Trophoblast cell (in vitro differentiated cells and primary cell): Measurements from ENCODE around the gene HECTD4.

Experiments
- DNase-seq, 2 donors: peaks; one replicate each; pipeline ENCODE4 v3.0.0-alpha.2; 2016
- H2AFZ ChIP-seq: 2 replicates; pipeline ENCODE4 v1.6.1; 2013; ENCODE audit warnings: low read length, moderate library complexity, mild to moderate bottlenecking; ENCODE audit not compliant: insufficient read depth, poor library complexity
- H2AK5ac ChIP-seq: 2 replicates; pipeline ENCODE4 v1.6.1; 2013; ENCODE audit warnings: mild to moderate bottlenecking, low read length
- H2BK120ac ChIP-seq: 2 replicates; pipeline ENCODE4 v1.6.1; 2013; ENCODE audit warnings: low read length, mild to moderate bottlenecking, moderate library complexity; ENCODE audit not compliant: insufficient read depth, poor library complexity
- H2BK12ac ChIP-seq: 2 replicates; pipeline ENCODE4 v1.6.1; 2013; ENCODE audit warnings: mild to moderate bottlenecking, low read length, moderate library complexity
- H2BK5ac ChIP-seq: 2 replicates; pipeline ENCODE4 v1.6.1; 2013; ENCODE audit warnings: low read length, low read depth, moderate library complexity, mild to moderate bottlenecking; ENCODE audit not compliant: poor library complexity
- H3K14ac ChIP-seq: 2 replicates; pipeline ENCODE4 v1.6.1; 2013; ENCODE audit warnings: mild to moderate bottlenecking, low read length
- H3K18ac ChIP-seq: 2 replicates; pipeline ENCODE4 v1.6.1; 2013; ENCODE audit warnings: mild to moderate bottlenecking, low read length
- H3K23ac ChIP-seq: 2 replicates; pipeline ENCODE4 v1.6.1; 2013; ENCODE audit warnings: low read length
- H3K27ac ChIP-seq: 2 replicates; pipeline ENCODE4 v1.5.1; 2013; ENCODE audit warnings: low read depth, mild to moderate bottlenecking, inconsistent platforms, low read length, moderate library complexity
- H3K27me3 ChIP-seq: 2 replicates; pipeline ENCODE4 v1.6.1; 2013; ENCODE audit warnings: inconsistent platforms, mild to moderate bottlenecking, low read length, moderate library complexity; ENCODE audit not compliant: insufficient read depth
- H3K36me3 ChIP-seq, 2 experiments: 1 replicate in 1 of 2; 2 replicates in 1 of 2; pipeline ENCODE4 v1.6.1; 2013; ENCODE audit warnings: low read length in 2 of 2, mild to moderate bottlenecking in 2 of 2, moderate library complexity in 1 of 2; ENCODE audit not compliant: insufficient read depth in 2 of 2, control insufficient read depth in 1 of 2
- H3K4ac ChIP-seq: 2 replicates; pipeline ENCODE4 v1.6.1; 2013; ENCODE audit warnings: low read depth, mild to moderate bottlenecking, low read length, moderate library complexity
- H3K4me1 ChIP-seq, 2 experiments: 1 replicate in 1 of 2; 2 replicates in 1 of 2; pipeline ENCODE4 v1.6.1; 2013; ENCODE audit warnings: low read length in 2 of 2, mild to moderate bottlenecking in 2 of 2, moderate library complexity in 1 of 2; ENCODE audit not compliant: insufficient read depth in 2 of 2, control insufficient read depth in 1 of 2
- H3K4me2 ChIP-seq: 2 replicates; pipeline ENCODE4 v1.6.1; 2013; ENCODE audit warnings: inconsistent platforms, mild to moderate bottlenecking, low read length, moderate library complexity
- H3K4me3 ChIP-seq: 2 replicates; pipeline ENCODE4 v1.5.1; 2013; ENCODE audit warnings: mild to moderate bottlenecking, low read depth, low read length, inconsistent platforms
- H3K79me1 ChIP-seq: one replicate; pipeline ENCODE4 v1.6.1; 2013; ENCODE audit warnings: low read length
- H3K79me2 ChIP-seq: 2 replicates; pipeline ENCODE4 v1.6.1; 2013; ENCODE audit warnings: low read length, mild to moderate bottlenecking; ENCODE audit not compliant: control insufficient read depth, insufficient read depth, poor library complexity
- H3K9ac ChIP-seq: 2 replicates; pipeline ENCODE4 v1.6.1; 2013; ENCODE audit warnings: mild to moderate bottlenecking, low read length
- H3K9me3 ChIP-seq: 2 replicates; pipeline ENCODE4 v1.6.1; 2013; ENCODE audit warnings: low read depth, mild to moderate bottlenecking, control low read depth, inconsistent platforms, low read length; ENCODE audit not compliant: insufficient read depth
- H4K12ac ChIP-seq: 2 replicates; pipeline ENCODE4 v1.6.1; 2013; ENCODE audit warnings: low read depth, mild to moderate bottlenecking, low read length, moderate library complexity
- H4K8ac ChIP-seq: 2 replicates; pipeline ENCODE4 v1.6.1; 2013; ENCODE audit warnings: low read depth, mild to moderate bottlenecking, low read length, moderate library complexity
- H4K91ac ChIP-seq: one replicate; pipeline ENCODE4 v1.6.1; 2013; ENCODE audit warnings: low read depth, mild to moderate bottlenecking, low read length, moderate library complexity
- WGBS: extraction: QIAGEN DNeasy Blood & Tissue Kit; methylation state at CpG from one replicate; pipeline ENCODE4 v1.1.7; 2013; ENCODE audit warnings: missing lambda C conversion rate; ENCODE audit not compliant: insufficient read length, insufficient coverage; ENCODE audit errors: extremely low coverage; 5-methylcytosine and 5-hydroxymethylcytosine counted together

Gene HECTD4

GRCh38 chr12:112275836-112276235 is 106.4 kb downstream of the HECTD4 start:
- Histone ChIP-seq H3K27ac (no peak overlapping the region), H3K4ac (no peak overlapping the region), H2AFZ (no peak overlapping the region), H2BK5ac (no peak overlapping the region), H4K91ac (no peak overlapping the region), H3K4me1 (no peaks in the 10 kb centered on the region), H3K9me3 (no peaks in the 10 kb centered on the region), H4K8ac (no peak overlapping the region), H2AK5ac (no peak overlapping the region), H3K9ac (no peak overlapping the region), H4K12ac (no peak overlapping the region), H3K23ac (no peak overlapping the region), H3K36me3 (peaks cover 0 to 6% of the 10 kb centered on the region in 2 experiments), H3K18ac (no peak overlapping the region), H3K79me2 (no peaks in the 10 kb centered on the region), H2BK12ac (no peak overlapping the region), H2BK120ac (no peak overlapping the region), H3K79me1 (no peaks in the 10 kb centered on the region), H3K4me2 (no peak overlapping the region), H3K4me3 (no peak overlapping the region), H3K27me3 (no peaks in the 10 kb centered on the region), H3K14ac (no peak overlapping the region)
- DNase-seq: no peak
- WGBS: no CpG with 5 or more reads among the region's 3 CpGs

- Histone ChIP-seq H3K4me1 (no peaks in the 10 kb centered on the region), H2AFZ (no peak overlapping the region), H3K36me3 (peaks cover 0 to 6% of the 10 kb centered on the region in 2 experiments), H2BK120ac (no peak overlapping the region), H4K8ac (no peak overlapping the region), H3K79me1 (no peaks in the 10 kb centered on the region), H2BK12ac (no peak overlapping the region), H2BK5ac (no peak overlapping the region), H3K4ac (no peak overlapping the region), H4K91ac (no peak overlapping the region), H3K4me3 (no peak overlapping the region), H3K27ac (no peak overlapping the region), H3K4me2 (no peak overlapping the region), H3K79me2 (no peaks in the 10 kb centered on the region), H3K14ac (no peak overlapping the region), H3K9me3 (no peaks in the 10 kb centered on the region), H3K9ac (no peak overlapping the region), H3K23ac (no peak overlapping the region), H3K27me3 (no peaks in the 10 kb centered on the region), H3K18ac (no peak overlapping the region), H2AK5ac (no peak overlapping the region), H4K12ac (no peak overlapping the region)
- no peak for DNase-seq
- no CpG with 5 or more reads among the region's 2 CpGs for WGBS
Observed at GRCh38 chr12:112275207-112275606, 107.0 kb downstream of the HECTD4 start.

- Histone ChIP-seq H2AFZ (no peak overlapping the region), H3K27me3 (no peaks in the 10 kb centered on the region), H3K79me2 (no peaks in the 10 kb centered on the region), H3K4me1 (no peaks in the 10 kb centered on the region), H3K18ac (no peak overlapping the region), H3K14ac (no peak overlapping the region), H2BK120ac (no peak overlapping the region), H3K23ac (no peak overlapping the region), H2BK12ac (no peak overlapping the region), H2AK5ac (no peak overlapping the region), H3K4me3 (no peak overlapping the region), H3K9ac (no peak overlapping the region), H3K9me3 (no peaks in the 10 kb centered on the region), H2BK5ac (no peak overlapping the region), H4K8ac (no peak overlapping the region), H3K4me2 (no peak overlapping the region), H3K27ac (no peak overlapping the region), H4K12ac (no peak overlapping the region), H3K79me1 (no peaks in the 10 kb centered on the region), H3K4ac (no peak overlapping the region), H4K91ac (no peak overlapping the region), H3K36me3 (peaks cover 4 to 15% of the 10 kb centered on the region in 2 experiments)
- WGBS: no CpG with 5 or more reads among the region's 1 CpG
- DNase-seq: no peak
Observed at GRCh38 chr12:112270673-112271072, 111.6 kb downstream of the HECTD4 start.

GRCh38 chr12:112266473-112266872 is 115.8 kb downstream of the HECTD4 start:
- no peak overlapping the region for H2BK120ac ChIP-seq
- no peak overlapping the region for H2BK12ac ChIP-seq
- no CpG with 5 or more reads among the region's 2 CpGs for WGBS
- no peak overlapping the region for H3K23ac ChIP-seq
- H4K91ac ChIP-seq: no peak overlapping the region
- H2AK5ac ChIP-seq: no peak overlapping the region
- no peaks in the 10 kb centered on the region for H3K9me3 ChIP-seq
- H3K9ac ChIP-seq: no peak overlapping the region
- no peak overlapping the region for H4K12ac ChIP-seq
- H4K8ac ChIP-seq: no peak overlapping the region
- H3K27ac ChIP-seq: no peak overlapping the region
- no peaks in the 10 kb centered on the region for H3K79me2 ChIP-seq
- no peak overlapping the region for H2BK5ac ChIP-seq
- DNase-seq: no peak
- H3K79me1 ChIP-seq: no peaks in the 10 kb centered on the region
- no peak overlapping the region for H3K4me3 ChIP-seq
- H3K18ac ChIP-seq: no peak overlapping the region
- peaks cover 4 to 9% of the 10 kb centered on the region in 2 experiments for H3K36me3 ChIP-seq
- H3K4ac ChIP-seq: no peak overlapping the region
- no peak overlapping the region for H2AFZ ChIP-seq
- H3K4me1 ChIP-seq: no peaks in the 10 kb centered on the region
- H3K27me3 ChIP-seq: no peaks in the 10 kb centered on the region
- H3K14ac ChIP-seq: no peak overlapping the region
- no peak overlapping the region for H3K4me2 ChIP-seq
